IPS-NIHi7 (cell line): ENCODE results near the gene LBX1.

Experiments
- DNase-seq: peaks from one replicate; pipeline ENCODE4 v3.0.0; 2012; ENCODE audit warnings: mixed read lengths; ENCODE audit errors: extremely low spot score

Gene LBX1

DNA sequence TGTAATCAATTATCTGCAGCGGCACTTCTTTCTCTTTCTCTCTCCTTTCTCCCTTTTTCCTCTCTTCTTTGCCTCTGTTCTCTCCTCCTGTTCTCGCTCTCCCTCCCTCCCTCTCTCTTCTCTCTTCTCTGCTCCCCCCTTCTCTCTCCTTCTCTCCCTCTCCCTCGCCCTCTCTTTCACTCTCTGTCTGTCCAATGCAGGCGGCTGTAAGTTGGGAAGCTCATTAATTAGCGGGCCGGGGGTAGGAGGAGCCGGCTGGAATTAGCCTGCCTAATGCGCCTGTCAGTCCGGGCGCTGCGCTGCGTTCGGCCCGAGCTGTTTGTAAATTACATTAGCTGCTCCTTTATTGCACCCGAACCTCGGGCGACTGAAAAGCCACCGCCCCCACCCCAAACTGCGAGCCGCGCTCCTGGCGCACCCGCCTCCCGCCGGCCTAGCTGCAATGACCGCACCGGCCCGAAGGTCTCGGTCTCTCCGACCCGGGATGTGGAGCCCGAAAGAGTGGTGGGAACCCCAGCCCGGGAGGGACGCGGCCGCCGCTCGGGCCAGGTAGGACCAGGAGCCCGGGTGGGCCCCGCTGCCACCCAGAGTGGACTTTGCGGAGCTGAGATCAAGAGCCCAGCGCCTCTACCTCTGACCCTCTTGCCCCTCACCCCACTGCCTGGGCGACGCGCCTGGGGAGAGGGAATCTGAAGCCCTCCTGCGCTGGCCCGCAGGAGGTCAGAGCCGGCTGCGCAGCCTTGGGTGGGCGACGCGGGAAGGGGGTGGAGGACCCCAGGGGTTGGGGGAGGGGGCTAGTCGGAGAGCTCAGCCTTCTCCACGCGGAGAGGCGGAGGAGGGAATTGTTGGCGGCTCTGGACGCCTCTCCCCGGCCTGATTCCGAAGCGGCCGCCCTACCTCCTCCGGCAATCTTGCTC lies at the start of gene LBX1:
Gene LBX1, minus strand, starts transcription at position 198 of the 917 bp plus-strand sequence. CDS start 648 bp downstream, outside the sequence.
- no peak for DNase-seq

GRCh38 chr10:101273741-101274140 lies 44.5 kb upstream of the LBX1 start:
- no peak for DNase-seq

DNA sequence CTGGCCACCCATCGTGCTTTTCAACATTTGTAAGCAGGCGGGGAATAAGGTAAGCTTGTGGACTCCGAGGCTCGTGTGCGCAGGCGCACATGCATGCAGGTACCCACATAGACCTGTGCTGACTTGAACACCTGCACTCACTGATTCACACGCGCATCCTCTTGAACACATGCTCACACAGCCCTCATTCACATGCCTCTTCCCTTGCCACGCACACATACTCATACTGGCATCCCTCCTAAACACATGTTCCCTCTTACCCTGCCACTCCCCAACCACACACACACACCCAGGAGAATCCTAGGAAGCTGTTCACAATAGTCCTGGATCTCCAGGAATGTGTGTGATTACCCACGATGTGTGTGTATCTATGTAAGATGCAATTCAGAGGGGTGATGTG lies 44.1 kb upstream of the LBX1 start:
- DNase-seq = no peak

DNA sequence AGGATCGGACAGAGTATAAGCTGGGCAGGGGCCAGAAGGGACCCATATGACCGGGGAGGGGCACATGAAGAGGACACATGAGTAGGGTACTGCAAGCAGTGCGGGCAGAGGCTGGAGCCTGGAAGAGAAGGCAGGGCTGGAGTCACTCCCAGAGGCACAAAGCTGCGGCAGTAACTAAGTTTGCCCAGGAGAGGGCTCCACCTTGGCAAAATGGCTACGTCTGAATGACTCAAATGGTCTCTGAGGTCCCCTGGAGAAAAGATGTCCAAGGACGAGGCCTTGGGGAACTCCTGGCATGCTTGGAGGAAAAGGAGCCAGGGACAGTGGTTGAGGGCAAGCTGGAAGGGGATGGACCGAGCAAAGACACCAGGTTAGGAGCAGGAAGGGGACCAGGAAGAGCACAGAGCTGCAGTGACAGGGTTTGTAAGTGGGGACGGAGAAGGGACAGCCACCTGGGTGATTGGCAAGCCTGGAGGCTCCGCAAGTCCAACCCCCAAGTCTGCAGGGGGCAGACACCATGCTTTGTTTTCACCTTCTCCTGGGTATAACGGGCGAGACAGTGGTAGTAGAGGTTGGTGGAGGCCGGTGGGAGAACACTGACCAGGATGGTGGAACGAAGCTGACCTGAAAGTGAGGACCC lies 43.1 kb upstream of the LBX1 start:
- DNase-seq = peak; percentile 86

- DNase-seq = no peak
Measured at GRCh38 chr10:101270763-101271162, 41.5 kb upstream of the LBX1 start.

GRCh38 chr10:101267776-101268175 lies 38.5 kb upstream of the LBX1 start:
- no peak for DNase-seq

DNA sequence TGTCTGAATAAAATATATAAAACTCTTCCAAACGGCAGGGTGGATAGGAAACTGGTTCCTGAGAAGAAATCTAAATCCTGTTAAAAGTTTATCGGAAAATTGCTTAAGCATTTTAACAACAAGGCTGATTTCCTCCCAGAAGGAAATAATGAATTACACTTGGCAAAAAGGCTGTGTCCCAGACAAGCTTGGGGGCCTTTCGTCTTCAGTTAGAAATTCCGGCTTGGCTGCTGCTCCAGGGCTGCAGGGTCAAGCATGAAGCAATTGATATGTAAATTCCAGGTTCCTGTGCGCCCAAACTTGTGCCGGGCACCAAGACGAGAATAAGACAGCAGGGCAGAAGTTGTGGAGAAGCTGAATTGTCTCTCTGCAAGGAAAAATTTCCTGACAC lies 38.0 kb upstream of the LBX1 start:
- DNase-seq = no peak

DNA sequence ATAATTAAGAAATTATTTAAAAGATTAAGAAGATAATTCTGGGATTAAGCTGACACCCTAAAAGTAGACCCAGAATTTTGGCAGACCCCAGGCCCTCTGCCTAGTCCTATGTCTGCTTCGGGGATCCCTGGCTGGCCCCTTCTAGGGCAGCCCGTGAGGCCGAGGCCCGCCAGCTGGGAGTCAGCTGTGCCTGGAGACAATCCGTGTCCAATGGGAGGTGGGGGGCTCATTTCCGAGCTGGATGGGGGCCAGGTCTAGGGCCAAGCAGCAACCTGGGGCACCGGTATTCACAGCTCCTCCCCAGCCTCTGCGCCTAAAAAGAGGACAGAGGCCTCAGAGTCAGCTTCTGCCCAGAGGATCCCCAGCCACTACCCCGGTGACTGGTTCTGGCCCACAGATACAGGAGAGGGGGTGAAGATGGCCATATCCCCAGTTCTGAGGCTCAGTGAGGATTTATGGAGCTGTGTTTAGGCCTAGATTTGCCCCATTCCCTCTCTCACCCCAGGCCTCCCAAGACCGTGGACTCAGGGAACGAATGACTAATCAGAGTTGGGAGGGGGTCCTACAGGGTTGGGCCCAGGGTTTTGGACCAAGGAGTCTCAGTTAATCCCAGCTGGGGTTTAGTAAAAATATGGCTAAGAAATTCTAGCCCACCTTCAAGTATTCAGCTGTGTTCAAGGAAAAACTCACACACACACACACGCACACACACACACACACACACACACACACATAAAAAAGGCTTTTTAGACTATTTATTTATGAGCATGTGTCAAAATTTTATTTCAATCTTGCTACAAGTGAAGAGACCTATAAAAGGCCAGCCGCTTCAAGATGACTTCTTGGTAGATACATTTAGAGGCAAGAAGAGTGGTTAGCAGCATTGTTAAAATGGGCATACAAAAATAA lies 37.4 kb upstream of the LBX1 start:
- peak; percentile 39 for DNase-seq

DNA sequence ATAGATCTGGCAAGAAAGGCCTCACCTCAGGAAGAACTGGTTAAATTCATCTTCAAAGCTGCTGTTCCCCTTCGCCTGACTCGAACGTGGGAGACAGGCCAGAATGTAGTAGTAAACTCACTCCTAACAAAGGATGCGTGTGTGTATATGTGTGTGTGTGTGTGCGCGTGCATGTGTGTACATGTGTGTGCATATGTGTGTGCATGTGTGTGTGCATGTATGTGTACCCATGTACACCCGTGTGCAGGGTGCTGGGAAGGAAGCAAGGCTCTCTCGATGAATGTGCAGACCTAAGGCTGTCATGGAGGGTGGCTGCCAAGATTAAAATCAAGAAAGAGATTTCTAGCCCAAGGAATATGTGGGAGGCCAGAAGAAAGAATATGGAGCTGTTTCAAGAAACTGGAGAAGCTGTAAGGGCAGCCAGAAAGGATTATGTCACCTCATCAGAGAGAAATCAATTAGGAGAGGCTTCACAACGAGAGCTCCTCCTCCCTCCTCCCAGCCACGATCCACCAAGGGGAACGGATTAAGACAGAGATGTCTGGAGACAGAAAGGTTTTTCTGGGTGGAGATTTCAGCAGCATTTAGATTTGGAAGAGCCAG lies 34.0 kb upstream of the LBX1 start:
- no peak for DNase-seq

DNA sequence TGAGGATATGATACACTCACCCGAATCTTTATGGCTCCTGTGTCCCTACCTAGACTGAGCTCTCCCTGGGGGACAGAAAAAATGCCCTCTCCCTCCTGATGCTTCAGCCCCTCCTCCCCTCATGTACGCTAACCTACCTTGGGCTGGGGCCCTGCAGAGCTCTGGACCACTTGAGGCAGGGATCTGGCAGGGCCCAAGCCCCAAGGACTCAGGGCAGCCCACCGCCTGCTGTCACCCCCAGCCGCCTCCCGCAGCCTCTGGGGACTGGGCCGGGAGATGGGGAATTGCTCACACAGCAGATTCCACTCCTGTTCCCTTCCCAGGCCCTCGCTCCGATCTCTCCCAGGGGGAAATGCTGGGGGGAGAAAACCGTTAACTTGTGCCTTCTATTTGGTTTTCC lies 32.9 kb upstream of the LBX1 start:
- no peak for DNase-seq

- DNase-seq = peak; percentile 32
Measured at GRCh38 chr10:101261702-101262101, 32.4 kb upstream of the LBX1 start.

GRCh38 chr10:101260764-101261481 lies 31.7 kb upstream of the LBX1 start:
- peak; percentile 63 for DNase-seq

GRCh38 chr10:101258179-101258885 lies 29.1 kb upstream of the LBX1 start:
- DNase-seq = peak; percentile 73

GRCh38 chr10:101257491-101257890 lies 28.2 kb upstream of the LBX1 start:
- no peak for DNase-seq

DNA sequence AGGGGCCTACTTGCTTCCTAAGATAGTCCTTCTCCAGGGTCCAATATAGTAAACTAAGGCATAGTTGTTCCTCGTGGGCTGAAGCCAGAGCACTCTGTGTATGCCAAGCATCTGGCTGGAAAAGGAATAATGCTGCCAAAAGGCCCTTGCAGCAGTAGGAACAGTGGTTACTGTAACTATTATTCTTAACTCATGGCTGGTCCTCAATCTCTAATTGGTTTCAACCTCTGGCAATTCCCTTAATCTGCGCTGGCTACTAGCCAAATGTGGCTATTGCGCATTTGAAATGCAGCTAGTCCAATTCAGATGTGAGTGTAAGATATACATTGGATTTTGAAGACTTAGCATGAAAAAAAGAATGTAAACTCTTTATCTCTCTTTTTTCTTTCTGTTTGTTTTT lies 27.8 kb upstream of the LBX1 start:
- DNase-seq = no peak

GRCh38 chr10:101256387-101256786 lies 27.1 kb upstream of the LBX1 start:
- no peak for DNase-seq

DNA sequence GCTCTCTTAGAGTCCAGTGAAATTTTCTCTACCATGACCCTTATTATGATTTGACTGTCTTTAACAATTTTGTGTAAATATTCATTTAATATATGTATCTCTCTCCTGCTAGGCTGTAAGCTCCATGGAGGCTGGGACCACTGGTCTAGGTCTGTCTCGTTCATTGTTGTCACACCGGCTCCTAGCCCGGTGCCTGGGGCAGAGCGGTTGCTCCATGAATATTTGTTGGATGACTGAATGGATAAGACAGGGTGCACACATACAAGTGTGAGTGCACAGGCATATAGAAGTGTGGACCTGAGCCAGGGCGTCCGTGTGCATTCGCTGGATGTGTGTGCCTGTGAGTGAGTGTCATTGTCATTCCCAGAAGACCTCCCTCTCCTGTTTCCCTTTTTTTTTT lies 20.9 kb upstream of the LBX1 start:
- DNase-seq = no peak

GRCh38 chr10:101249171-101249581 lies 19.9 kb upstream of the LBX1 start:
- no peak for DNase-seq

DNA sequence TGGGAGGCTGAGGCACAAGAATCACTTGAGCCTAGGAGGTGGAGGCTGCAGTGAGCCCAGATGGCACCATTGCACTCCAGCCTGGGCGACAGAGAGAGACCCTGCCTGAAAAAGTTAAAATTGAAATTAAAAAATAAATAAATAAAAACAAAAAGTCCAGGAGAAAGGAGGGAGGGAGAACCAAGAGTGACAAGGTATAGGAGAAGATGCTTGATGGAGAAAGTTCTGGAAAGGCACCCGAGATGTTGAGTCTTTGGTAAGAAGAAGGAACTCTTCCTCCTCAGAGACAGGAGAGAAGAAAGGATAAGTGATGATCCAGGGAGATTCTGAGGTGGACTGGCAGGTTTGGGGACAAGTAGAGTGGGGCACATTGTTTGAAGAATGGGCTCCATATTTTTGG lies 17.4 kb upstream of the LBX1 start:
- DNase-seq = no peak

GRCh38 chr10:101244321-101245050 lies 15.2 kb upstream of the LBX1 start:
- DNase-seq = no peak
